HL-60 (cell line): Measurements from ENCODE around the gene EXOSC10.
"Not testable (repeated sequence)": the region's sequence is repeated elsewhere in the genome, so short reads cannot be mapped to it uniquely, and the experiment has no call there.

Source experiments
- DNase-seq, 2 experiments: peaks; one replicate each; pipeline ENCODE4 v3.0.0-alpha.2; 2010 to 2020; ENCODE audit warnings: low read depth in 1 of 2, low spot score in 1 of 2
- H3K27ac ChIP-seq: fragments of 250-450 bp; sonication (Bioruptor Pico); replicated peaks from 2 replicates; pipeline ENCODE4 v1.5.1; 2020; ENCODE audit warnings: mild to moderate bottlenecking, moderate library complexity
- H3K27me3 ChIP-seq: fragments of 250-450 bp; sonication (Bioruptor Pico); 2 replicates; pipeline ENCODE4 v1.5.1; 2021; ENCODE audit warnings: mild to moderate bottlenecking, moderate library complexity; ENCODE audit not compliant: insufficient read depth, poor library complexity, severe bottlenecking
- H3K4me3 ChIP-seq: replicated peaks from 2 replicates; pipeline ENCODE4 v1.5.1; 2011; ENCODE audit warnings: mild to moderate bottlenecking, control low read depth, low read length; ENCODE audit not compliant: insufficient read depth
- GABPA ChIP-seq: IDR thresholded peaks from 2 replicates; pipeline ENCODE4 v1.6.1; 2012; ENCODE audit warnings: low read depth
- POLR2AphosphoS5 ChIP-seq: IDR thresholded peaks from 2 replicates; pipeline ENCODE4 v1.6.1; 2012; ENCODE audit warnings: low read depth
- REST ChIP-seq: IDR thresholded peaks from 2 replicates; pipeline ENCODE4 v1.6.1; 2012; ENCODE audit warnings: low read depth; ENCODE audit not compliant: insufficient replicate concordance
- SPI1 ChIP-seq: IDR thresholded peaks from 2 replicates; pipeline ENCODE4 v1.6.1; 2012; ENCODE audit warnings: low read depth, mild to moderate bottlenecking, borderline replicate concordance
- TF ChIP-seq, protein P1 (sequence below): IDR thresholded peaks from one replicate; pipeline ENCODE4 v1.5.1; 2011; ENCODE audit warnings: low read length, control low read depth, inconsistent platforms; ENCODE audit not compliant: insufficient read depth

Gene EXOSC10

DNA sequence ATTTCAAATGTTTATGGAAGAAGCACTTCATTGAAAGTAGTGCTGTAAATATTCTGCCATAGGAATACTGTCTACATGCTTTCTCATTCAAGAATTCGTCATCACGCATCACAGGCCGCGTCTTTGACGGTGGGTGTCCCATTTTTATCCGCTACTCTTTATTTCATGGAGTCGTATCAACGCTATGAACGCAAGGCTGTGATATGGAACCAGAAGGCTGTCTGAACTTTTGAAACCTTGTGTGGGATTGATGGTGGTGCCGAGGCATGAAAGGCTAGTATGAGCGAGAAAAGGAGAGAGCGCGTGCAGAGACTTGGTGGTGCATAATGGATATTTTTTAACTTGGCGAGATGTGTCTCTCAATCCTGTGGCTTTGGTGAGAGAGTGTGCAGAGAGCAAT, 76.5 kb downstream of the EXOSC10 start:
- Histone ChIP-seq H3K4me3 (no peak overlapping the region), H3K27me3 (no peaks in the 10 kb centered on the region), H3K27ac (no peak overlapping the region)
- DNase-seq = no peak
- TF ChIP-seq REST (no peak), SPI1 (no peak), GABPA (no peak), POLR2AphosphoS5 (no peak)
- TF ChIP-seq, protein P1, sequence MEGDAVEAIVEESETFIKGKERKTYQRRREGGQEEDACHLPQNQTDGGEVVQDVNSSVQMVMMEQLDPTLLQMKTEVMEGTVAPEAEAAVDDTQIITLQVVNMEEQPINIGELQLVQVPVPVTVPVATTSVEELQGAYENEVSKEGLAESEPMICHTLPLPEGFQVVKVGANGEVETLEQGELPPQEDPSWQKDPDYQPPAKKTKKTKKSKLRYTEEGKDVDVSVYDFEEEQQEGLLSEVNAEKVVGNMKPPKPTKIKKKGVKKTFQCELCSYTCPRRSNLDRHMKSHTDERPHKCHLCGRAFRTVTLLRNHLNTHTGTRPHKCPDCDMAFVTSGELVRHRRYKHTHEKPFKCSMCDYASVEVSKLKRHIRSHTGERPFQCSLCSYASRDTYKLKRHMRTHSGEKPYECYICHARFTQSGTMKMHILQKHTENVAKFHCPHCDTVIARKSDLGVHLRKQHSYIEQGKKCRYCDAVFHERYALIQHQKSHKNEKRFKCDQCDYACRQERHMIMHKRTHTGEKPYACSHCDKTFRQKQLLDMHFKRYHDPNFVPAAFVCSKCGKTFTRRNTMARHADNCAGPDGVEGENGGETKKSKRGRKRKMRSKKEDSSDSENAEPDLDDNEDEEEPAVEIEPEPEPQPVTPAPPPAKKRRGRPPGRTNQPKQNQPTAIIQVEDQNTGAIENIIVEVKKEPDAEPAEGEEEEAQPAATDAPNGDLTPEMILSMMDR = no peak

- Histone ChIP-seq H3K4me3 (no peak overlapping the region), H3K27me3 (no peaks in the 10 kb centered on the region), H3K27ac (no peak overlapping the region)
- TF ChIP-seq, protein P1 = no peak
- TF ChIP-seq GABPA = no peak
- DNase-seq = no peak
These were observed 79.7 kb downstream of the EXOSC10 start for GRCh38 chr1:11019971-11020370.

DNA sequence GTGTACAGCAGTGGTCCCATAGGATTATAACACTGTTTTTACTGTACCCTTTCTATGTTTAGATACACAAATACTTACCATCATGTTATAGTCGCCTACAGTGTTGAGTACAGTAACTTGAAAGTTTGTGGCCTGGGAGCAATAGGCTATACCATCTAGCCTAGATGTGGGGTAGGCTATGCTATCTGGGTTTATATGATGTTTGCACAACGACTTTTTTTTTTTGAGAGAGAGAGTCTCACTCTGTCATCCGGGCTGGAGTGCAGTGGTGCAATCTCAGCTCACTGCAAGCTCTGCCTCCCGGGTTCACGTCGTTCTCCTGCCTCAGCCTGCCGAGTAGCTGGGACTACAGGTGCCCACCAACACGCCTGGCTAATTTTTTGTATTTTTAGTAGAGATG, 80.3 kb downstream of the EXOSC10 start:
- not testable (repeated sequence) for H3K4me3 ChIP-seq, H3K27ac ChIP-seq, DNase-seq, H3K27me3 ChIP-seq
